HG02610 (cell line): ENCODE results near the gene COA3.

Experiments used
- ATAC-seq: cut with Tn5 transposase; IDR thresholded peaks from one replicate; pipeline ENCODE4 v1.9.1; 2021; ENCODE audit warnings: mild to moderate bottlenecking, moderate library complexity; ENCODE audit not compliant: unreplicated experiment

Gene COA3

GRCh38 chr17:42818379-42818778 lies 19.9 kb upstream of the COA3 start:
- ATAC-seq = no peak

DNA sequence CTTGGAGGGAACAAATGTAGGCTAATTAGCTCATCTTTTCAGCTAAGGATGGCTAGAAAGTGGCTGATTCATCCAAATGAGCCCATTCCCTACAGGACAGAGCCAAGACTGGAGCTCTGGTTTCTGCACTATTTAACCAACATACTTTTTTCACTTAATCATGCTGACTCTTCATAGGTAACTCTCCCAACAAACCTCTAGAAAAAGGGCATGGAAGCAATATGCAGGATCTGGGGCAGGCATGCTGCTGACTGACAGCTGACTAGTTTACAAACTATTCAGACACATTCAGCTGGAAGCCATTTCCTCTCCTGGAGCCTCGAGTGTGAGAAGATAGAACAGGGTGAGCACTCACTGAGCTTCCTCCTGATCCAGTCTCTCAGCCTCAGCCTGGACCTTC lies 19.4 kb upstream of the COA3 start:
- ATAC-seq = no peak

- ATAC-seq = no peak
Observed at GRCh38 chr17:42814633-42815399, 16.3 kb upstream of the COA3 start.

GRCh38 chr17:42809250-42809649 lies 10.7 kb upstream of the COA3 start:
- no peak for ATAC-seq

GRCh38 chr17:42806249-42806648 lies 7.7 kb upstream of the COA3 start:
- ATAC-seq = no peak

DNA sequence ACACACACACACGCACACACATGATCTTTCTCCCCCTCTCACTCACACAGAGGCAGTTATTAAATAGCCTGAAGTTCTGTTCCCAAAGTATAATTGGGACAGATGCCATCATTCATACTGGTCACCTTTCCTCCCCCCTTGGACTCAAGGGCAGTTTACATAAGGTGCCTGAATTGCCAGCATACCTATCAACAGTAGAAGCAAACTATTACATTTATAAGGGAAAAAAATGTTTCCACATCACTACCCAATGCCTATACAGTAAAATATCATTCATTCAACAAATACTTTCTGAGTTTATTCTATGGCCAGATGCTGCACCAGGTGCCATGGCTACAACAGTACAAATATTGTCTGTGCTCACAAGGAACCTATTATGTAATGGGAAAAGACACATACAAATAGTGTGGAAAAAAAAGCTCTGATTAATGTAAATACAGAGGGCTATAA lies 6.4 kb upstream of the COA3 start:
- ATAC-seq = no peak

DNA sequence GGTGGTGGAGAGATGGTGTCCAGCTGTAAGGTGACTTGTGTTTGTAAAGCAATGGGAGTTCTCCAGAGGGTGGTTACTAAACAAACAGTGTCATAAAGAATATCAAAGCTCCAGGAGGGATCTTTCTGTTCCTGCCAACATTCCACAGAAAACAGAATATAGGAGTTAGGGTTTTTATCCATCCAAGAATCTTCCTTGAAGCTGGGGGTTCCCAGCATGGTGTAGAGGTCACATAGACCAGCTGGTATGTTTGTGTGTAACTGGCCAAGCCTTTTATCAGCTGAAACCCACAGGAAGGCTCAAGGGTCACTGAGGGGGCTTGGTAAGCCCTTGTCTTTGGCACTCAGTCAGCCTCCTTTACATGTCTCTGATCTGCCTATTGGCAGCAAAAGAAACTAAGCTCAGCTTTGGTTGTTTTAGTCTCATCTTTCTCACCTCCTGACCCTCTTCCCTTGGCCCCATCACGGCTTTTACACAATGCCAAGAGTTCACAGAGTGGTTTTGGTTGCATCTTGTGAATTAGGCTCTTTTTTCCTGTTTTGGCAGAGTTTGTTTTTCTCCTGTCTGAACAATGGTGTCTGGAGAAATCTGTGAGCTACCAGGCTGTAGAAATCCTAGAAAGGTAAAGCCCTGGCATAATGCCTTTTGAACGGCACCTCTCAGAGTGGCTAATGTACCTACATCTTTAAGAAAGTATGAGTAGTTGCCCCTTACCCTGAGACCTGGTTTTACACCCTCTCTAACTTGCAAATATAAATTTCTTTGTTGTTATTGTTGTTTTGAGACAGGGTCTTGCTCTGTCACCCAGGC lies 4.8 kb upstream of the COA3 start:
- ATAC-seq = no peak

DNA sequence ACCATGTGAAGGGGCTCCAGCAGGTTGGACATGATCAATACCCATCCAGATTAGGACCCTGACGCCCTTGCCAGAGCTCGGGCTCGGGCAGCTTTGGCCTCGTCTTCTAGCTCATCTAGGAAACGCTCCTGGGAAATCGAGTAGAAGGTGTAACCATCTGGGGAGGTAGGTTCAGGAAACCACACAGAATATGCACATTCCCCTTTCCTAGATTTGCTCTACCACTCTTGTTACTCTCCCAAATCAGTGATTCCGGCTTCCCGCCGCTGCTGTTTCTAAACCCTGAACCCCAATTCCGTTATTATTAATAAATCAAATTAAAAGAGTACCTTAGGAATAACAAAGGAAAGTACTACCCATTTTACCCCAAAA lies 507 bp downstream of the COA3 start:
- ATAC-seq = no peak

DNA sequence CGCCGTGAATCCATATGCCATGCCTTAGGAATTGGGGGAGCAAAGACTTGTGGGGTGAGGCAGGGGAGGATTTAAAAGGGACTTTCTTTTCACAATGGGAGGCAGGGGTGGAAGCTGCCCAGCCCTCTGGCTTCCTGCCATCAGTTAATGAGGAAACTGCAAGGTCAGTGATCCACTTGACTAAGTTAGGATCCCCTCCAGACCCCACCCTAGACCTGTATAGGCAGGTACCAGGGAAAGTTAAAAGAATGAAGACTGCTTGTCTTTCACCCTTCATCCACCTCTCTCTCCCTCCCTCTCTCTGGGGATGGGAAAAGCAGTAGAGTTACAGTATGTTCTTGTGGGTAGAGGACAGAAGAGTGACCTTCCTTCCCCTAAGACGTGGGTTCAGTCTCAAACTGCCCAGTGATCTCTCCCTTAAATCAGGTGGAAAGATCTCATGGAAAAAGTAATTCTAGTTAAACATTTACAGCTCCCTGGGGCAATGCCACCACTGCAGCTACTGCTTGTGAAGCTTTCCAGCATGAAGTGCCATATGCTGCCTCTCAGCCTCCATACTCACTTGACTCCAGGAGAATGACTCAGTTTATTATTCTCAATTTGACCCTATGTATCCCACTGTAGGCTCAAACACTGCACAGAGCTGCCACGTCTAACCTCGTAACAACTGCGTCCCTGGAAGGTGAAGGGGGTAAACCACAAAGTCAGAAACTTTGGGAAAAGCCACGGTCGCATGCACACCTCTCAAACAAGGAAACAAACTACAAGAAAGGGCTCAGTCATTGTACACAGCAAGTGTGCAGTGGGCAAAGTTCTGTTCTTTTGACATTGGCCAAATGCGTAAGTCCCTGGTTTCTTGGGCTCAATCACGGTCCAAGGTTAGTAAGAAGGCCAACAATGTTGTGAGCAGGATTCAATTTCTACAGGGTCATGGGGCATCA lies 1.2 kb downstream of the COA3 start:
- ATAC-seq = no peak

- ATAC-seq = no peak
Observed at GRCh38 chr17:42796066-42796758, 2.3 kb downstream of the COA3 start.

- ATAC-seq = no peak
Observed at GRCh38 chr17:42795465-42795864, 3.0 kb downstream of the COA3 start.

DNA sequence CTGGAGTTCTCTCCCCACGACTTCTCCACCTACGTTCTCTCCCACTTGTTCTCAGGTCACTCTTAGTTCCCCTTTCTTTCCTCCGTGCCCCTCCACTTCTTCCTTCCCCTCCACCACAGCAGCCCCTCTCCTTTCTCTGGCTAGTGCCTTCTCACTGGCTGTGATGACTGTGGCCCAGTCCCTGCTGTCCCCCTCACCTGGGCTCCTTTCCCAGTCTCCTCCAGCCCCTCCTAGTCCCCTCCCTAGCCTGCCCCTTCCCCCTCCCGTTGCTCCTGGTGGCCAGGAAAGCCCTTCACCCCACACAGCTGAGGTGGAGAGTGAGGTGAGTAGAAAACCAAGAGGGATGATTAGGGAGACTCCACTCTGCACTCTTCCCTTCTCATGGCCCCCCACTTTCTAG lies 3.4 kb downstream of the COA3 start:
- no peak for ATAC-seq

DNA sequence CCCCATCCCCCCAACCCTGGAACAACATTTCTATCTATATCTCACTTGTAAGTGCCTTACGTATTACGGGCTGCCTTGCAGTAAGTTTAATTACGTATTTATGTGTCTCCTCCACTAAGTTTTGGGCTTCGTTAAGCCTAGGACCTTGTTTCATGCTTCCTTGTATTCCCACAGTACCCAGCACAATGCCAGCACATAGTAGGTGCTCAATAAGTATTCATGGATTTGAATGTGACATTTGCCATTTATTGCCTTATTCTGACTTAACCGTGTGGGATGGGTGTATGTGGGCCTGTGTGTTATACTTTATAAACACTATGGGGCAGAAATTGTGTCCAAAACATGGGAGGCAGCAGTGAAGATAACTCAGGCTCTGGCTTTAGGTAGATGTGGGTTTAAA lies 6.0 kb downstream of the COA3 start:
- no peak for ATAC-seq

DNA sequence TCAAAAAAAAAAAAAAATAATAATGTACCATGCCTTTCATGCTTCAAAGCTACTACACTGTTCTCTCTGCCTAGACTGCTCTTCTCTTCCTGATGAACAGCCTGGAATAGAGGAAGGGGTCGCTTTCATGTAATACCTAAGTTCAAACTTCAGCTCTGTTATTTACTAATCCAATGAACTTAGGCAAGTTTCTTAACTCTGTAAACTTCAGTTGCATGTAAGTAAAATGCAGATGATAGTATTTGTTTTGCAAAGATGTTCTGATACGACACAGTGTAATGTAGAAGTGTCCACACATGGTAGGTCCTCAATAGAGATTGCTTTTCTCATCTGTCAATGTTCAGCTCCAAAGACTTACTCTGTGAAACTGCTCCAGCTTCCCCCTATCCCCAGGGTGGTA lies 6.6 kb downstream of the COA3 start:
- ATAC-seq = no peak

- no peak for ATAC-seq
Observed at GRCh38 chr17:42787266-42787665, 11.2 kb downstream of the COA3 start.

GRCh38 chr17:42784811-42785592 lies 13.5 kb downstream of the COA3 start:
- no peak for ATAC-seq

DNA sequence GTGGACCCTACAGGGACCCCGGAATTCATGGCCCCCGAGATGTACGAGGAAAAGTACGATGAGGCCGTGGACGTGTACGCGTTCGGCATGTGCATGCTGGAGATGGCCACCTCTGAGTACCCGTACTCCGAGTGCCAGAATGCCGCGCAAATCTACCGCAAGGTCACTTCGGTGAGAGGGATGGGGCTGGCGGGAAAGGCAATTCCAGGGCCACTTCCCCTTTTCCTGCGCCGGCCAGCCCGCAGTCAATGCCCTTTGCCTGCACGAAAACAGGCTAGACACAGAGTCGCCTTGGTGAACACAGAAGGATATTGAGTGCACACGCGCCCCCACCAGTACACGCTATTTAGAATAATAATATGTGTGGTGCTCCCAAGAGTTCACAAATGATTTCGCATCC lies 14.1 kb downstream of the COA3 start:
- ATAC-seq = no peak

DNA sequence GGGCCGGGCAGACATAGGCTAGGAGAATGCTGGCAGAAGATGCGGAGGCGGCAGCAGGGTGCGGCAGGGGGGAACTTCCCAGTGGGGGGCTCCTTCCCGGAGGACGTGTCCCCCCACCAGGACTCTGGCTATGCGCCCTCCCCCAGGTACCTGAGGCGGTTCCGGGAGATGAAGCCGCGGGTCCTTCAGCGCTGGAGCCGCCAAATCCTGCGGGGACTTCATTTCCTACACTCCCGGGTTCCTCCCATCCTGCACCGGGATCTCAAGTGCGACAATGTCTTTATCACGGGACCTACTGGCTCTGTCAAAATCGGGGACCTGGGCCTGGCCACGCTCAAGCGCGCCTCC lies 14.7 kb downstream of the COA3 start:
- ATAC-seq = no peak

- no peak for ATAC-seq
Observed at GRCh38 chr17:42783062-42783790, 15.3 kb downstream of the COA3 start.
